Osteoblast (primary cell): ENCODE measurements around the gene CLSTN2. TPM values are rescaled to one million over a fixed set of nuclear protein-coding genes. Genes with fewer than 3 reads are reported as not detected.

Experiments used
- DNase-seq: peaks from one replicate; pipeline ENCODE4 v3.0.0; 2011; ENCODE audit warnings: low spot score, mixed read lengths; ENCODE audit not compliant: insufficient read length; ENCODE audit errors: missing footprints
- H2AFZ ChIP-seq: 2 replicates; pipeline ENCODE4 v1.6.0; 2011; ENCODE audit warnings: mild to moderate bottlenecking, low read length
- H3K27ac ChIP-seq: 2 replicates; pipeline ENCODE4 v1.5.1; 2011; ENCODE audit warnings: mild to moderate bottlenecking, low read depth, low read length, moderate library complexity
- H3K27me3 ChIP-seq: 2 replicates; pipeline ENCODE4 v1.6.0; 2012; ENCODE audit warnings: mild to moderate bottlenecking, control low read depth, inconsistent platforms, low read length, moderate library complexity; ENCODE audit not compliant: insufficient read depth
- H3K36me3 ChIP-seq: 2 replicates; pipeline ENCODE4 v1.5.1; 2011; ENCODE audit warnings: mild to moderate bottlenecking, low read length, control low read depth, moderate library complexity; ENCODE audit not compliant: insufficient read depth
- H3K4me1 ChIP-seq: 2 replicates; pipeline ENCODE4 v1.5.1; 2011; ENCODE audit warnings: mild to moderate bottlenecking, low read length, control low read depth, moderate library complexity; ENCODE audit not compliant: insufficient read depth
- H3K4me2 ChIP-seq: 2 replicates; pipeline ENCODE4 v1.6.0; 2011; ENCODE audit warnings: mild to moderate bottlenecking, low read length; ENCODE audit not compliant: insufficient read depth
- H3K4me3 ChIP-seq: fragments of 200-600 bp; sonication (generic); 3 replicates; pipeline ENCODE4 v1.5.1; 2012; ENCODE audit warnings: mild to moderate bottlenecking, low read length, inconsistent platforms; ENCODE audit not compliant: insufficient read depth
- H3K79me2 ChIP-seq: 2 replicates; pipeline ENCODE4 v1.6.0; 2012; ENCODE audit warnings: mild to moderate bottlenecking, low read length, control low read depth, inconsistent platforms; ENCODE audit not compliant: insufficient read depth
- H3K9me3 ChIP-seq: 2 replicates; pipeline ENCODE4 v1.5.1; 2011; ENCODE audit warnings: low read depth, low read length, control low read depth
- H4K20me1 ChIP-seq: 2 replicates; pipeline ENCODE4 v1.6.0; 2012; ENCODE audit warnings: mild to moderate bottlenecking, low read length, control low read depth; ENCODE audit not compliant: insufficient read depth
- total RNA-seq: library from RNA; depleted of rRNA; stranded (reverse); fragments of >200 nt; gene quantifications from 2 replicates; pipeline ENCODE4 v1.2.3, GENCODE V29; 2012
- TF ChIP-seq, protein P1 (sequence below): IDR thresholded peaks from 2 replicates; pipeline ENCODE4 v1.5.1; 2011; ENCODE audit warnings: mild to moderate bottlenecking, low read depth, low read length, moderate library complexity; ENCODE audit errors: extremely low read depth

CLSTN2 gene
- total RNA-seq, 1 donor, result under 0.01 TPM

DNA sequence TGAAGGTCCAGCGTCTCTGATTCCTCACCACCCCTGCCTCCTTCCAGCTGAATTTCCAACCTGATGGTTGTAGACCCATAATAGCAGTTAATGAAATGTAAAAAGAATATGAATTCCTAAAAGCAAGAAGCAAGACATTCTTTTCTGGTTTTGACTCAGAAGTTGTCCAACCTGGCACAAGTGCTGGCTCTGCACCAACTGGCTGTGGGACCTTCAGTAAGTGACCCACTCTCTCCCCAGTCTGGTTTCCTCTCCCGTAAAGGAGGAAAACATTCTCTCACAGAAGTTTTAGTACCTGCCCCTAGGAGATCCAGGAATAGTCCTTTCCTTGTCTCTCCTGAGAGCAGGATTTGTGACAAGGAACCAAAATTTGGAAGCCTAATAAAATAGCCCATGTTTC, 506.0 kb downstream of the CLSTN2 start:
- no peaks in the 10 kb centered on the region for H3K36me3 ChIP-seq
- DNase-seq, result peak; percentile 62
- no peaks in the 10 kb centered on the region for H4K20me1 ChIP-seq
- H3K27me3 ChIP-seq, result no peaks in the 10 kb centered on the region
- H3K9me3 ChIP-seq, result no peaks in the 10 kb centered on the region
- no peaks in the 10 kb centered on the region for H3K79me2 ChIP-seq
- TF ChIP-seq, protein P1, sequence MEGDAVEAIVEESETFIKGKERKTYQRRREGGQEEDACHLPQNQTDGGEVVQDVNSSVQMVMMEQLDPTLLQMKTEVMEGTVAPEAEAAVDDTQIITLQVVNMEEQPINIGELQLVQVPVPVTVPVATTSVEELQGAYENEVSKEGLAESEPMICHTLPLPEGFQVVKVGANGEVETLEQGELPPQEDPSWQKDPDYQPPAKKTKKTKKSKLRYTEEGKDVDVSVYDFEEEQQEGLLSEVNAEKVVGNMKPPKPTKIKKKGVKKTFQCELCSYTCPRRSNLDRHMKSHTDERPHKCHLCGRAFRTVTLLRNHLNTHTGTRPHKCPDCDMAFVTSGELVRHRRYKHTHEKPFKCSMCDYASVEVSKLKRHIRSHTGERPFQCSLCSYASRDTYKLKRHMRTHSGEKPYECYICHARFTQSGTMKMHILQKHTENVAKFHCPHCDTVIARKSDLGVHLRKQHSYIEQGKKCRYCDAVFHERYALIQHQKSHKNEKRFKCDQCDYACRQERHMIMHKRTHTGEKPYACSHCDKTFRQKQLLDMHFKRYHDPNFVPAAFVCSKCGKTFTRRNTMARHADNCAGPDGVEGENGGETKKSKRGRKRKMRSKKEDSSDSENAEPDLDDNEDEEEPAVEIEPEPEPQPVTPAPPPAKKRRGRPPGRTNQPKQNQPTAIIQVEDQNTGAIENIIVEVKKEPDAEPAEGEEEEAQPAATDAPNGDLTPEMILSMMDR, result no peak
- no peak overlapping the region for H3K4me3 ChIP-seq
- H3K27ac ChIP-seq, result no peak overlapping the region
- H3K4me1 ChIP-seq, result peaks cover 8% of the 10 kb centered on the region
- no peak overlapping the region for H2AFZ ChIP-seq
- H3K4me2 ChIP-seq, result peak overlapping the region; percentile 26

DNA sequence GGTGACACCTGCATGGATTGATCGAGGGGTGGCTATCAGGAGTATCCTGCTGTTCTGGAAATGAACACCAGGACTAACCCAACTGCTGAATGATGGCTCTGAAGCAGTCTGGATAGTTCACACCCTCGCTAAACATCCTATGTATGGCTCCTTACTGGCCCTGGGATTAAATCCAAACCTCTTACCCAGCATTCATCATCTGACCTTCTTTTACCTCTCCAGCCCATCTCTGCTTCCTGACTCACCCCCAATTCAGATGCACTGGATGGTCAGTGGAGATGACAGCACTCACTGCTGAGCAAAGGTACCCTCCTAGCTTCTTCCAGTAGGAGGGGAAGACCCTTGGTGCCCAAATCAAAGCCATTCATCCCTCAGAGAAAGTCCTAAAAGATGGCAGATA, 507.6 kb downstream of the CLSTN2 start:
- Histone ChIP-seq H3K4me3 (no peak overlapping the region), H3K9me3 (no peaks in the 10 kb centered on the region), H3K4me1 (peaks cover 8% of the 10 kb centered on the region), H3K4me2 (no peak overlapping the region), H2AFZ (no peak overlapping the region), H3K27me3 (no peaks in the 10 kb centered on the region), H4K20me1 (no peaks in the 10 kb centered on the region), H3K27ac (no peak overlapping the region), H3K79me2 (no peaks in the 10 kb centered on the region), H3K36me3 (no peaks in the 10 kb centered on the region)
- TF ChIP-seq, protein P1, result no peak
- DNase-seq, result no peak

DNA sequence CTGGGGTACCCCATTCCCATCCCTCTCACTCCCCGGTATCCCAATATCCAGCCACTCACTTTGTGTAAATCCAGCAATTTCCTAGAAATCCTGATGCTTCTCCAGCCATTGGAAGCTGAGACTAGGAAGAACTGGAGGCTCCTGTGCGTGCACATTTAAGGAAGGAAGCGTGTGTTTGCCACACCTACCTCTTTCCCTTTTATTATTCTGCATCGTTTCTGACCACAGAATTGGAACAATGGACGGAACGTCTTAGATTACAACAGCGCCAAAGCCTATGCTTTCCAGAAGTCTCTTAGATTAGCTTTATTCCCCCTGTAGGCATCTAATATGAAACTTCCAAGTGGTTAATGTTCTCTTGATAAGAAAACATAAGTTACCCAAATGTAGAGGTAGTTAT, 508.1 kb downstream of the CLSTN2 start:
- Histone ChIP-seq H4K20me1 (no peaks in the 10 kb centered on the region), H3K36me3 (no peaks in the 10 kb centered on the region), H3K4me2 (no peak overlapping the region), H3K79me2 (no peaks in the 10 kb centered on the region), H3K4me3 (no peak overlapping the region), H3K4me1 (peaks cover 8% of the 10 kb centered on the region), H3K27me3 (no peaks in the 10 kb centered on the region), H2AFZ (no peak overlapping the region), H3K9me3 (no peaks in the 10 kb centered on the region), H3K27ac (no peak overlapping the region)
- DNase-seq, result no peak
- TF ChIP-seq, protein P1, result no peak

DNA sequence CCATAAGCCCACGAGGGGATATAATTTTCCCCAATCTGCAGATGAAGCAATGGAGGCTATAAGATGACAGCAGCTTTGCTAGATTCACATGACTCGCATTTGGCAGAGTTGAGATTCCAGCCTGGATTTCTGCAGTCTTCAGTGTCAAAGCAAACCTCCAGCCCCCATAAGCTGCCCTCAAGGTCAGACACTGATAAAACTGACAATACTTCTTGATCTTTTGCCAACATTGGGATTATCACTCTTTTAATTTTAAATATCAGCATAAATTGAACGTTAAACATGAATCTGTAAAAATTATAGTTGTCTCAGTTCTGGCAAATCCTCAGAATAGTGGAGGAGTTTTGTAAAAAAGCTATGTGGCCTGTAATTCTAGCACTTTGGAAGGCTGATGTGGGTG, 508.8 kb downstream of the CLSTN2 start:
- H2AFZ ChIP-seq, result no peak overlapping the region
- TF ChIP-seq, protein P1, result no peak

More for the DNA sequence above, 508.8 kb downstream of the CLSTN2 start:
- Histone ChIP-seq H3K4me1 (peaks cover 8% of the 10 kb centered on the region), H3K4me3 (no peak overlapping the region), H3K27ac (no peak overlapping the region), H3K79me2 (no peaks in the 10 kb centered on the region), H4K20me1 (no peaks in the 10 kb centered on the region), H3K4me2 (no peak overlapping the region), H3K36me3 (no peaks in the 10 kb centered on the region), H3K9me3 (no peaks in the 10 kb centered on the region), H3K27me3 (no peaks in the 10 kb centered on the region)
- no peak for DNase-seq
